ENCODE data around the gene RYR2.
"Not testable (repeated sequence)": the region's sequence is repeated elsewhere in the genome, so short reads cannot be mapped to it uniquely, and the experiment has no call there.

Gene RYR2

GRCh38 chr1:237795558-237795957 is 753.6 kb downstream of the RYR2 start:
- DNase-seq (ENCODE audit: low spot score): no peak

- DNase-seq (ENCODE audit: low spot score): peak; percentile 18
These were observed 757.9 kb downstream of the RYR2 start for GRCh38 chr1:237799762-237800474.

- DNase-seq (ENCODE audit: low spot score): no peak
These were observed 762.5 kb downstream of the RYR2 start for GRCh38 chr1:237804516-237804915.

GRCh38 chr1:237809099-237809498 is 767.1 kb downstream of the RYR2 start:
- no peak for DNase-seq (ENCODE audit: low spot score)

GRCh38 chr1:237811633-237812032 is 769.6 kb downstream of the RYR2 start:
- DNase-seq (ENCODE audit: low spot score): no peak

- no peak for DNase-seq (ENCODE audit: low spot score)
These were observed 770.1 kb downstream of the RYR2 start for GRCh38 chr1:237812061-237812460.

GRCh38 chr1:237814319-237814924 is 772.4 kb downstream of the RYR2 start:
- DNase-seq (ENCODE audit: low spot score): no peak

GRCh38 chr1:237817277-237817676 is 775.3 kb downstream of the RYR2 start:
- no peak for DNase-seq (ENCODE audit: low spot score)

- DNase-seq (ENCODE audit: low spot score): not testable (repeated sequence)
These were observed 778.6 kb downstream of the RYR2 start for GRCh38 chr1:237820634-237821033.

GRCh38 chr1:237832858-237833257 is 790.9 kb downstream of the RYR2 start:
- DNase-seq (ENCODE audit: low spot score): no peak

GRCh38 chr1:237834048-237834447 is 792.1 kb downstream of the RYR2 start:
- DNase-seq (ENCODE audit: low spot score): no peak

- no peak for DNase-seq (ENCODE audit: low spot score)
These were observed 792.5 kb downstream of the RYR2 start for GRCh38 chr1:237834461-237834860.

- DNase-seq (ENCODE audit: low spot score): no peak
These were observed 796.3 kb downstream of the RYR2 start for GRCh38 chr1:237838320-237838719.

GRCh38 chr1:237838904-237839534 is 797.0 kb downstream of the RYR2 start:
- no peak for DNase-seq (ENCODE audit: low spot score)

- no peak for DNase-seq (ENCODE audit: low spot score)
These were observed 799.5 kb downstream of the RYR2 start for GRCh38 chr1:237841485-237841884.

GRCh38 chr1:237843516-237843915 is 801.5 kb downstream of the RYR2 start:
- DNase-seq (ENCODE audit: low spot score): not testable (repeated sequence)

GRCh38 chr1:237851210-237851845 is 809.3 kb downstream of the RYR2 start:
- DNase-seq (ENCODE audit: low spot score): no peak

- DNase-seq (ENCODE audit: low spot score): no peak
These were observed 810.4 kb downstream of the RYR2 start for GRCh38 chr1:237852342-237852741.

GRCh38 chr1:237857455-237857854 is 815.5 kb downstream of the RYR2 start:
- DNase-seq (ENCODE audit: low spot score): no peak

GRCh38 chr1:237858992-237859391 is 817.0 kb downstream of the RYR2 start:
- DNase-seq (ENCODE audit: low spot score): no peak

- DNase-seq (ENCODE audit: low spot score): no peak
These were observed 820.0 kb downstream of the RYR2 start for GRCh38 chr1:237861944-237862343.

- no peak for DNase-seq (ENCODE audit: low spot score)
These were observed 821.2 kb downstream of the RYR2 start for GRCh38 chr1:237863234-237863633.
